ENCODE results near the gene KLHL8. TPM values are rescaled to one million over a fixed set of nuclear protein-coding genes. Genes with fewer than 3 reads are reported as not detected.

Gene KLHL8
- total and polyA plus RNA-seq, 2 donors (not counting 1 experiment from before 2014, with no cell fraction given), result 2.3 to 14.3 TPM

GRCh38 chr4:87193958-87194675 is 26.3 kb downstream of the KLHL8 start:
- Histone ChIP-seq H3K27ac (ENCODE audit: low read length in 2 of 2) (no peak overlapping the region), H2AFZ (ENCODE audit: insufficient read depth, low read depth, low read length, poor library complexity, severe bottlenecking) (no peak overlapping the region), H3K79me2 (ENCODE audit: control insufficient read depth, insufficient read depth, low read length) (peaks cover 37% of the 10 kb centered on the region), H3K36me3 (replicated peaks in 1 of 2; ENCODE audit: control extremely low read depth in 1 of 2, control insufficient read depth in 1 of 2, extremely low read depth in 1 of 2, insufficient read depth in 2 of 2, low read length in 1 of 2) (no peaks in the 10 kb centered on the region), H3K4me2 (replicated peaks; ENCODE audit: low read depth, low read length, poor library complexity, severe bottlenecking) (no peak overlapping the region), H3K4me3 (ENCODE audit: control extremely low read depth in 1 of 5, extremely low read depth in 1 of 5, insufficient read depth in 1 of 5, low read depth in 2 of 5, low read length in 4 of 5) (no peak overlapping the region), H3K27me3 (replicated peaks in 1 of 4; ENCODE audit: control extremely low read depth in 1 of 4, control insufficient read depth in 3 of 4, insufficient read depth in 4 of 4, low read length in 3 of 4) (no peaks in the 10 kb centered on the region), H3K9me3 (ENCODE audit: control extremely low read depth in 1 of 3, control insufficient read depth in 2 of 3, insufficient read depth in 1 of 3, low read length in 2 of 3) (peaks cover 0 to 6% (median 0%) of the 10 kb centered on the region in 3 donors), H3K9ac (ENCODE audit: low read length) (no peak overlapping the region), H4K20me1 (ENCODE audit: control insufficient read depth, insufficient read depth, low read length, poor library complexity, severe bottlenecking) (peaks cover 23% of the 10 kb centered on the region), H3K4me1 (ENCODE audit: control insufficient read depth in 2 of 2, insufficient read depth in 2 of 2, low read length in 2 of 2) (no peaks in the 10 kb centered on the region)
- H3K4me3 Mint-ChIP-seq, result no peak overlapping the region
- no peaks in the 10 kb centered on the region for H3K9me3 Mint-ChIP-seq (ENCODE audit: insufficient read depth)
- intact Hi-C loops (cut with micrococcal nuclease), result no loop called here
- TF ChIP-seq EZH2 (IDR thresholded peaks at IDR 0.05; ENCODE audit: borderline replicate concordance, insufficient read depth, low read depth, low read length, poor library complexity, severe bottlenecking), result no peak
- TF ChIP-seq, protein P1, sequence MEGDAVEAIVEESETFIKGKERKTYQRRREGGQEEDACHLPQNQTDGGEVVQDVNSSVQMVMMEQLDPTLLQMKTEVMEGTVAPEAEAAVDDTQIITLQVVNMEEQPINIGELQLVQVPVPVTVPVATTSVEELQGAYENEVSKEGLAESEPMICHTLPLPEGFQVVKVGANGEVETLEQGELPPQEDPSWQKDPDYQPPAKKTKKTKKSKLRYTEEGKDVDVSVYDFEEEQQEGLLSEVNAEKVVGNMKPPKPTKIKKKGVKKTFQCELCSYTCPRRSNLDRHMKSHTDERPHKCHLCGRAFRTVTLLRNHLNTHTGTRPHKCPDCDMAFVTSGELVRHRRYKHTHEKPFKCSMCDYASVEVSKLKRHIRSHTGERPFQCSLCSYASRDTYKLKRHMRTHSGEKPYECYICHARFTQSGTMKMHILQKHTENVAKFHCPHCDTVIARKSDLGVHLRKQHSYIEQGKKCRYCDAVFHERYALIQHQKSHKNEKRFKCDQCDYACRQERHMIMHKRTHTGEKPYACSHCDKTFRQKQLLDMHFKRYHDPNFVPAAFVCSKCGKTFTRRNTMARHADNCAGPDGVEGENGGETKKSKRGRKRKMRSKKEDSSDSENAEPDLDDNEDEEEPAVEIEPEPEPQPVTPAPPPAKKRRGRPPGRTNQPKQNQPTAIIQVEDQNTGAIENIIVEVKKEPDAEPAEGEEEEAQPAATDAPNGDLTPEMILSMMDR (IDR thresholded peaks at IDR 0.05), result no peak
- ChIA-PET POLR2A (no interaction called here), CTCF (interaction anchor here (0.6 kb wide), 1 partner anchor 273 kb away, joined by 3 read pairs; no protein-coding TSS in a partner anchor)
- WGBS (ENCODE audit: insufficient coverage), result no CpG with 5 or more reads among the region's 4 CpGs
- no peak overlapping the region for H3K27ac Mint-ChIP-seq
- ATAC-seq (ENCODE audit: low read depth) (no peak), DNase-seq (no peak)
- peaks cover 11% of the 10 kb centered on the region for H3K4me1 Mint-ChIP-seq
- H3K27me3 Mint-ChIP-seq, result no peaks in the 10 kb centered on the region

DNA sequence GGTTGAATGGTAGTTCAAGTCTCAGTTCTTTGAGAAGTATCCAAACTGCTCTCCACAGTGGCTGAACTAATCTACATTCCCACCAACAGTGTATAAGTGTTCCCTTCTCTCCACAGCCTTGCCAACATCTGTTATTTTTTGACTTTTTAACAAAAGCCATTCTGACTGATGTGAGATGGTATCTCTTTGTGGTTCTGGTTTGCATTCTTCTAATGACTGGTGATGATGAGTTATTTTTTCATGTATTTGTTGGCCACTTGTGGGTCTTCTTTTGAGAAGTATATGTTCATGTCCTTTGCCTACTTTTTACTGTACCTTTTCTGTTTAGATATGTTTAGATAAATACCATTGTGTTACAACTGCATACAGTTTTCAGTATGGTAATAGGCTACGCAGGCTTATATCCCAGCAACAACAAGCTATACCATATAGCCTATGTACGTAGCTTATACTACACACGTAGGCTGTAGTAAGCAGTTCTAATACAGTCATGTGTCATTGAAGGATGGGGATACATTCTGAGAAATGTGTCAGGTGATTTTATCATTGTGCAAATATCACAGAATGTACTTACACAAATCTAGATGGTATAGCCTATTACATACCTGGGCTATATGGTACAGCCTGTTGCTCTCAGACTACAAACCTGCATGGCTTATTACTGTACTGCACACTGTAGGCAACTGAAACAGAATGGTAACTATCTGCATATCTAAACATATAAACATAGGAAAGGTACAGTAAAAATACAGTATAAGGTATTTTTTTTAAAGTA is 28.1 kb downstream of the KLHL8 start:
- Histone ChIP-seq H4K20me1 (ENCODE audit: control insufficient read depth, insufficient read depth, low read length, poor library complexity, severe bottlenecking) (peaks cover 12% of the 10 kb centered on the region), H3K4me1 (ENCODE audit: control insufficient read depth in 2 of 2, insufficient read depth in 2 of 2, low read length in 2 of 2) (no peaks in the 10 kb centered on the region), H3K4me2 (replicated peaks; ENCODE audit: low read depth, low read length, poor library complexity, severe bottlenecking) (no peak overlapping the region), H3K79me2 (ENCODE audit: control insufficient read depth, insufficient read depth, low read length) (peaks cover 20% of the 10 kb centered on the region), H3K4me3 (ENCODE audit: control extremely low read depth in 1 of 5, extremely low read depth in 1 of 5, insufficient read depth in 1 of 5, low read depth in 2 of 5, low read length in 4 of 5) (no peak overlapping the region), H3K9me3 (ENCODE audit: control extremely low read depth in 1 of 3, control insufficient read depth in 2 of 3, insufficient read depth in 1 of 3, low read length in 2 of 3) (peaks cover 0 to 6% (median 0%) of the 10 kb centered on the region in 3 donors), H2AFZ (ENCODE audit: insufficient read depth, low read depth, low read length, poor library complexity, severe bottlenecking) (no peak overlapping the region), H3K27me3 (replicated peaks in 1 of 4; ENCODE audit: control extremely low read depth in 1 of 4, control insufficient read depth in 3 of 4, insufficient read depth in 4 of 4, low read length in 3 of 4) (no peaks in the 10 kb centered on the region), H3K27ac (ENCODE audit: low read length in 2 of 2) (no peak overlapping the region), H3K36me3 (replicated peaks in 1 of 2; ENCODE audit: control extremely low read depth in 1 of 2, control insufficient read depth in 1 of 2, extremely low read depth in 1 of 2, insufficient read depth in 2 of 2, low read length in 1 of 2) (no peaks in the 10 kb centered on the region), H3K9ac (ENCODE audit: low read length) (no peak overlapping the region)
- DNase-seq (no peak), ATAC-seq (ENCODE audit: low read depth) (no peak)
- ChIA-PET CTCF (no interaction called here), POLR2A (no interaction called here)
- Mint-ChIP-seq H3K27me3 (no peaks in the 10 kb centered on the region), H3K4me1 (peaks cover 5% of the 10 kb centered on the region), H3K27ac (no peak overlapping the region), H3K4me3 (no peak overlapping the region), H3K9me3 (ENCODE audit: insufficient read depth) (no peaks in the 10 kb centered on the region)
- intact Hi-C loops (cut with micrococcal nuclease), result no loop called here
- TF ChIP-seq, protein P1 (IDR thresholded peaks at IDR 0.05), result no peak
- TF ChIP-seq EZH2 (IDR thresholded peaks at IDR 0.05; ENCODE audit: borderline replicate concordance, insufficient read depth, low read depth, low read length, poor library complexity, severe bottlenecking), result no peak
- no CpG with 5 or more reads among the region's 3 CpGs for WGBS (ENCODE audit: insufficient coverage)

Measured in B cell (primary cell).